D721Med (cell line): ENCODE measurements around the gene C1GALT1C1L.
"Not testable (repeated sequence)": the region's sequence is repeated elsewhere in the genome, so short reads cannot be mapped to it uniquely, and the experiment has no call there.

Experiments
- DNase-seq: peaks from one replicate; pipeline ENCODE4 v3.0.0; 2011; ENCODE audit warnings: low spot score; ENCODE audit not compliant: insufficient read length
- FAIRE-seq: peaks from 2 replicates; lab custom pipeline; 2011; peaks lifted over from hg19 to GRCh38; lab: Jason Lieb, UNC
- TF ChIP-seq, protein P1 (sequence below): IDR thresholded peaks from 2 replicates; pipeline ENCODE4 v1.5.1; 2012; ENCODE audit warnings: mild to moderate bottlenecking, control low read depth; ENCODE audit not compliant: insufficient read depth; ENCODE audit errors: missing control alignments

Gene C1GALT1C1L

DNA sequence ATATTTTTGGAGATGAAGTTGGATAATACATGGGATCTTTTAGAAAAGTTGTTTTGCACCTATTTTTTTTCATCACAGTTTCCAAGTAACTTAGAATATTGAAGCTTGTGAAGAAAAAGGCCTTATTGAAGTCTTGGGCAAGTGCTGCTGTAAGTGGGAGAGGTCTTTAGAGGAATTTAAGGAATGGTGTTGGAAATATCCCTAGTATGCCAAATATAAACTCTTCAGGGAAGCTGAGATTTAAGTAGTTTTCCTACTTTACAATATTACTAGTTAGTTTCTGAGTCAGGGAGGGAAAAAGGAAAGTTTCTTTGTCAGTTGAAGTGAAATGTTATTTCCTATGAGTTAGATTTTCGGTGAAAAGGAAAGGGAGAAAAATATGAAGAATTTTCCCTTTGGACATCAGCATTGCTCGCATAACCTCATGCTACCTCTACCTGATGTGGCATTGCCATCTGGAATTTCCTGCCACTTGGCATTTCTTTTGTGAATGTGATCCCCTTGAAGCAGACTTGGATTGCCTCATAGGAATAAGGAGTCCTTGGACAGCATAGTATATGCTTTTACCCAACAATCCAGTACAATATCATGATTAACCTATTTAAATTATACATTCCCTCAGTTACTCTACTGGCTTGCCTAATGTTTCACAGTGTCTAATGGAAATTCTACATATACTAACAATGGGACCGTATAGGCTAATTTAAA, 27.1 kb downstream of the C1GALT1C1L start:
- no peak for FAIRE-seq
- TF ChIP-seq, protein P1, sequence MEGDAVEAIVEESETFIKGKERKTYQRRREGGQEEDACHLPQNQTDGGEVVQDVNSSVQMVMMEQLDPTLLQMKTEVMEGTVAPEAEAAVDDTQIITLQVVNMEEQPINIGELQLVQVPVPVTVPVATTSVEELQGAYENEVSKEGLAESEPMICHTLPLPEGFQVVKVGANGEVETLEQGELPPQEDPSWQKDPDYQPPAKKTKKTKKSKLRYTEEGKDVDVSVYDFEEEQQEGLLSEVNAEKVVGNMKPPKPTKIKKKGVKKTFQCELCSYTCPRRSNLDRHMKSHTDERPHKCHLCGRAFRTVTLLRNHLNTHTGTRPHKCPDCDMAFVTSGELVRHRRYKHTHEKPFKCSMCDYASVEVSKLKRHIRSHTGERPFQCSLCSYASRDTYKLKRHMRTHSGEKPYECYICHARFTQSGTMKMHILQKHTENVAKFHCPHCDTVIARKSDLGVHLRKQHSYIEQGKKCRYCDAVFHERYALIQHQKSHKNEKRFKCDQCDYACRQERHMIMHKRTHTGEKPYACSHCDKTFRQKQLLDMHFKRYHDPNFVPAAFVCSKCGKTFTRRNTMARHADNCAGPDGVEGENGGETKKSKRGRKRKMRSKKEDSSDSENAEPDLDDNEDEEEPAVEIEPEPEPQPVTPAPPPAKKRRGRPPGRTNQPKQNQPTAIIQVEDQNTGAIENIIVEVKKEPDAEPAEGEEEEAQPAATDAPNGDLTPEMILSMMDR = no peak
- DNase-seq = no peak

DNA sequence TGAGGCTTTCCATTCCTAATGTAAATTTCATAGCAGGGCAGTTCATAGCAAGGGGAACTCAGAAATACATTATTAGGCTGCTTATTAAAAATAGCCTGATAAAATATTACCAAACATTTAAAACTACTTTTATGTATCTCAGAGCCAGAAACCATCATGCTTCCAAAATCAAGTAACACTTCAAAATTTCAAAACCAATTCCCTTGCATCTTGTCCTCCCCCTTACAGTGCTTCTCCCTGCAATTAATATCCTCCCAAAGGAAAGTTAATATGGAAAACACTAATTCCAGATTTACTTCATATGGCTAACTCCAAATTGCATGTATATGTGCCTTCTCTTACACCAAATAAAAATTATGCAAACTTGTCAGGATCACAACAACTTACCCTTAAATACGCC, 32.5 kb downstream of the C1GALT1C1L start:
- FAIRE-seq = no peak
- DNase-seq = no peak
- TF ChIP-seq, protein P1 = no peak

DNA sequence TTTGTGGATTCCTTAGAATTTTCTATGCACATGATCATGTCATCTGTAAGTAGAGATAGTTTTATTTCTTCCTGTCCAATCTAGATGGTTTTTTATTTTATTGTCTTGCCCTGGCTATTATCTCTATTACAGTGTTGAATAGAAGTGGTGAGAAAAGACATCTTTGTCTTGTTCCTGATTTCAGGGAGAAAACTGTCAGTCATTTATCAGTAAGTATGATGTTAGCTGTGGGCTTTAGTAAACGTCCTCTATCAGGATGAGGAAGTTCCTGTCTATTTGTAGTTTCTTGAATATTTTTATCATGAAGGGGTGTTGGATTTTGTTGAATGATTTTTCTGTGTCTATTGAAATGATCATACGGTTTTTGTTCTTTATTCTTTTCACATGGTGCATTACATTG, 33.9 kb downstream of the C1GALT1C1L start:
- no peak for DNase-seq
- peak; percentile 56 for FAIRE-seq
- TF ChIP-seq, protein P1 = no peak

DNA sequence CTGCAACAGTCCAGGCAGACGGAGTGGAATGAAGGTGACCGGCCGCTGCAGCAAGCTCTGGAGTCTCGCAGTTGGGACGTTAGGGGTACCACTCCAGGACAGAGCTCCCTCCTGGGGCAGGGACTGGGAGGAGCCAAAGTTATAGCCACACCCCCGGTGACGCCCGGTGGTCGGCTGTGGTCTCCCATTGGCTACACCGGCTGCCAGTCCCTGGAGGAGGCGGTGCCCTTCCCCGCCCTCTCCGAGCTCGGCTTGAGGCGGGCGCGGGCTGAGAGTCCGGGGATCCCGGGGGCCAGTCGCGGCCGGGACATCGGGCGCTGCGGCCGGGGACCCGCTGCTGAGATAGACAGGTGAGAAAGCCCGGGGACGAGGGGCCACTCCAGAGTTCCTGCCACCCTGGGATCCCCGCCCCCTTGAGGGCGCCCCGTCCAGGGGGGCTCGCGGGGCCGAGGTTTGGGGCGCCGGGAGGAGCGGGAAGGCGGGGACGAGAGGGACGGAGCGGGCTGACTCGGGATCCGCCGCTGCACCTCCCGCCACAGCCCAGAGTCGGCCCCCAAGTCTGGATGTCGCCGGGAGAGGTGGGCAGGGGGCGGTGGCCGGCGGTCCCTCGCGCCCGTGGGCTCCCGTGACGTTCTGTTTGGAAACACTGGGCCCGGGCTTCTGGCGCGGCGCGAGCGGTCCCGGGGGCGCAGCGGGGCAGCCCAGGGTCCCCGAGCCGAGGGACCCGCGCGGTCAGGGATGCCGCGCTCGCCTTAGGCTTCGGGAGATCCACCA, 39.0 kb downstream of the C1GALT1C1L start, which contains the start of gene PLEKHH2:
Gene PLEKHH2 (plus strand): TSS at position 231 of the 774 bp plus-strand sequence. CDS start 7,414 bp downstream, outside the sequence.
- FAIRE-seq (no peak), DNase-seq (peak; percentile 67)
- TF ChIP-seq, protein P1 = no peak

DNA sequence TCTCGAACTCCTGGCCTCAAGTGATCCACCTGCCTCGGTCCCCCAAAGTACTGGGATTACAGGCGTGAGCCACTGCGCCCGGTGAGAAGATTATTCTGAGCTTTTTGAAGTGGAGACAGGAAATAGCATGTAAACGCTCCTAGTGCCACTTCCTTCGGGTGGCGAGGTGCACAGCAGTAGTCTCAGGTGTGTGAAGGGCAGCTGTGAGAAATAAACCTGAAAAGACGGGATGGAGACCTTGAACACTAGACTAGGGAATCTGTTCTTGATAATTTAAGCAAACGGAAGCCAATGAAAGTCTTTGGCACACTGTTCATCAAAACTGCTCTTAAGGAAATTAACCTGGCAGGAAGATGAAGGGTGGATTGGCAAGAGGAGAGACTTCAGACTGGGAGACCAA, 39.6 kb downstream of the C1GALT1C1L start:
- TF ChIP-seq, protein P1 = no peak
- FAIRE-seq (no peak), DNase-seq (no peak)

DNA sequence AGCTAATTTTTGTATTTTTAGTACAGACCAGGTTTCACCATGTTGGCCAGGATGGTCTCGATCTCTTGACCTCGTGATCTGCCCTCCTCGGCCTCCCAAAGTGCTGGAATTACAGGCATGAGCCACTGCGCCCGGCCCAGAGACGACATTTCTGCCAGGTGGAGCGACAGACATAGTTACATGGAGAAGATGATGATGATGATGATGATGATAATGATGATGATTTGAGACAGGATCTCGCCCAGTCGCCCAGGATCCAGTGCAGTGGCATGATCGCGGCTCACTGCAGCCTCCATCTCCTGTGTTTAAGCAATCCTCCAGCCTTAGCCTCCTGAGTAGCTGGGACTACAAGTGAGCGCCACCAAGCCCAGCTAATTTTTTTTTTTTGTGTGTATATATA, 40.1 kb downstream of the C1GALT1C1L start:
- not testable (repeated sequence) for FAIRE-seq, DNase-seq

DNA sequence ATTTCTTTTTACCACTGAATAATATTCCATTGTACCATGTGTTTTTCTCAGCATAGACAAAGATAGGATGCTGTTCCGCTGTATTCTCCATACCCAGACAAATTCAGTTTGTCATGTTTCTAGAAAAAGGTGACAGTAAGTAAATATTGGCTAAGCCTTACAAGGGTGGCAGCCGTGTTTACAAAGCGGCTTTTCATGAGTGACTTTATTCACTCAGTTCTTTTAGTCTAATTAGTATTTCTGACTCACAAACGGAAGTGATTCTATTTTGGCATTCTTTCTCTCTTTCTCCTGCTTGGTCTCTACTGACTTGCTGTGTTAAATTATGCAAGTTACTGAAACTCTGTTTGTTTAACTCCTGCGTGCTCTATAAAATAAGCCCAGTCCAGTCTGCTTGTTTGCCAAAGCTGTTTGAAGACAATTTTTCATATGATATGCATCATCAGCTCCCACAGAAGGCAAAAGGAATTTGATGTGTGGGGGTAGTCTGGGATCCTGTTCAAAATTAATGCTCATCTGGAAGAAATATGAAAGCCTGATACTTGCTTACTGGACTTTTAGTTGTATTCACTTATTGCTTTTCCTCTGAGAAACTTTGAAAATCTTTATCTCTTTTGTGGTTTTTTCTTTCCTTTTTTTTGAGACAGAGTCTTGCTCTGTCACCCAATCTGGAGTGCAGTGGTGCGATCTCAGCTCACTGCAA, 41.5 kb downstream of the C1GALT1C1L start:
- no peak for FAIRE-seq
- DNase-seq = no peak
- TF ChIP-seq, protein P1 = no peak
